ENCODE results near the gene UNK. TPM values are rescaled to one million over a fixed set of nuclear protein-coding genes. Genes with fewer than 3 reads are reported as not detected.
"Not testable (repeated sequence)": the region's sequence is repeated elsewhere in the genome, so short reads cannot be mapped to it uniquely, and the experiment has no call there.

UNK gene
- polyA plus RNA-seq, 2 donors = 18.2 to 26.3 TPM

DNA sequence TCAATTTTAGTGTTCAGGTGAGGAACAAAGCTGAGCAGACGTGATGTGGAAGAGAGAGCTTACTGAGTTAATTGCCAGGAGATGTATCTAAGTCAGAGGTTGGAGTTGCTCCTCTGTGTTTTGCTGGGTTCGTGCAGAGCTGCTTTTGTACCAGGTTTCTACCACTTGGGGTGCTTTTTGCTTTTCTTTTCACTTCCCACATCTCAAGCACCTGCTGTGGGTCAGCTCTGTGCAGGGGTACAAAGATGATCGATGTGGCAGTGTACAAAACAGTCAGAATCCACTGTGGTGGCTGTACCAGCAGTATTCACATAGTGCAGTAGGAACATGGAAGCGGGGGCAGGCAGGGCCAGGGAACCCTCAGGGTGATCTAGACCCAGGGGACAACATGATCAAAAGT is 14.8 kb downstream of the UNK start:
- no peaks in the 10 kb centered on the region for H3K27me3 ChIP-seq (ENCODE audit: control insufficient read depth in 1 of 2, insufficient read depth in 2 of 2, low read length in 2 of 2)
- H3K4me1 ChIP-seq (ENCODE audit: control insufficient read depth in 2 of 2, insufficient read depth in 2 of 2, low read length in 1 of 2) = no peaks in the 10 kb centered on the region
- no peak overlapping the region for H3K4me3 ChIP-seq (ENCODE audit: low read depth in 1 of 2, low read length in 2 of 2)
- no peak overlapping the region for H3K27ac ChIP-seq (ENCODE audit: low read depth in 2 of 2, low read length in 1 of 2)
- H3K9me3 ChIP-seq (ENCODE audit: control insufficient read depth in 2 of 2, insufficient read depth in 1 of 2, low read depth in 1 of 2, low read length in 1 of 2) = no peaks in the 10 kb centered on the region
- peaks cover 0 to 24% of the 10 kb centered on the region in 2 donors for H3K36me3 ChIP-seq (ENCODE audit: control insufficient read depth in 2 of 2, insufficient read depth in 2 of 2, low read length in 1 of 2)
- 86 to 88% methylated on average over 4 of the region's 4 CpGs for WGBS, 2 donors

DNA sequence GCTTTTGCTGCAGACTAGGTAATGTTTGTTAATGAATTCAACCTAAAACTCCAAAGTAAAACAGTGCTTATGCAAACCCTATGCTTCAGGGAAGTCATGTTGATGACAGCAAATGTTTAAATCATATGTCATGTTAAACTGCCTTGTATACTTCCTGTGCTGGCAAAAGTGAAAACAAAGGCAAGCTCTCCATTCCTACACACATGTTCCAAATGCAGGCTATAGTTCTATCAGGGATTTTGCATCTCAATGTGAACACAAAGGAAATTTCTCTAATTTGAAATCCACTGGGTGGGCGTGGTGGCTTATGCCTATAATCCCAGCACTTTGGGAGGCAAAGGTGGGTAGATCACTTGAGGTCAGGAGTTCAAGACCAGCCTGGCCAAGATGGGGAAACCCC is 19.3 kb downstream of the UNK start:
- WGBS, 2 donors = 76 to 84% methylated on average over 1 of the region's 1 CpG
- Histone ChIP-seq H3K4me1 (ENCODE audit: control insufficient read depth in 2 of 2, insufficient read depth in 2 of 2, low read length in 1 of 2) (peaks cover 2 to 11% of the 10 kb centered on the region in 2 donors), H3K9me3 (ENCODE audit: control insufficient read depth in 2 of 2, insufficient read depth in 1 of 2, low read depth in 1 of 2, low read length in 1 of 2) (no peaks in the 10 kb centered on the region)

DNA sequence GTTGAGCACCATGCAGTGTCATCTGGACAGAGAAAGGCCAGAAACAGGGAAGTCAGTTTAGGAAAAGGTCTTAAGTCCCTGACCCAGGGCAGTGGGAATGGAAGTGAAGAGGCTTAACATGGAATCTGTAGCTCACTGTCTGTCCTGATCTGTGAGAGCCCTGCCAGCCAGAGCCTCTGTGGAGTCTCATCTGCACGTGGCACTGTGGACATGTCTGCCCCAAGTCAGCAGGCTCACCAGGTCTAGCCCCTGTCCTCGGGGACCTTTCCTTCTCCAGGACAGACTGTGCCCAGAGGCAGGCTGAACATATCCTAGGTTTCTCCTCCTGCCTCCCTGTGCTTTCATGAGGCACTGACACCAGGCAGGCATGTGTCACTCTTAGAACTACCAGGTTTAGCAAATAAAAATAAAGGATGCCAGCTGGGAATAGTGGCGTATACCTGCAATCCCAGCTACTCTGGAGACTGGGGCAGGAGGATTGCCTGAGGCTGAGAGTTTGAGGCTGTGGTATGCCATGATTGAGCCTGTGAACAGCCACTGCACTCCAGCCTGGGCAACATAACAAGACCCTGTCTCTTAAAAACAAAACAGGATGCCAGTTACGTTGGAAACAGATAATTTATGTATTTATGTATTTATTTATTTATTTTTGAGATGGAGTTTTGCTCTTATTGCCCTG is 22.4 kb downstream of the UNK start:
- Histone ChIP-seq H3K4me1 (ENCODE audit: control insufficient read depth in 2 of 2, insufficient read depth in 2 of 2, low read length in 1 of 2) (peaks cover 7 to 27% of the 10 kb centered on the region in 2 donors), H3K9me3 (ENCODE audit: control insufficient read depth in 2 of 2, insufficient read depth in 1 of 2, low read depth in 1 of 2, low read length in 1 of 2) (no peaks in the 10 kb centered on the region), H3K27ac (ENCODE audit: low read depth in 2 of 2, low read length in 1 of 2) (peak overlapping the region in 1 of 2 donors; percentile 71), H3K27me3 (ENCODE audit: control insufficient read depth in 1 of 2, insufficient read depth in 2 of 2, low read length in 2 of 2) (no peaks in the 10 kb centered on the region), H3K36me3 (ENCODE audit: control insufficient read depth in 2 of 2, insufficient read depth in 2 of 2, low read length in 1 of 2) (peaks cover 6 to 9% of the 10 kb centered on the region in 2 donors), H3K4me3 (ENCODE audit: low read depth in 1 of 2, low read length in 2 of 2) (no peak overlapping the region)
- WGBS, 2 donors = 88% methylated on average over 4 of the region's 4 CpGs

More for the DNA sequence above, 19.3 kb downstream of the UNK start:
- H3K27me3 ChIP-seq (ENCODE audit: control insufficient read depth in 1 of 2, insufficient read depth in 2 of 2, low read length in 2 of 2) = no peaks in the 10 kb centered on the region
- H3K27ac ChIP-seq (ENCODE audit: low read depth in 2 of 2, low read length in 1 of 2) = no peak overlapping the region
- peaks cover 0 to 12% of the 10 kb centered on the region in 2 donors for H3K36me3 ChIP-seq (ENCODE audit: control insufficient read depth in 2 of 2, insufficient read depth in 2 of 2, low read length in 1 of 2)
- H3K4me3 ChIP-seq (ENCODE audit: low read depth in 1 of 2, low read length in 2 of 2) = no peak overlapping the region

DNA sequence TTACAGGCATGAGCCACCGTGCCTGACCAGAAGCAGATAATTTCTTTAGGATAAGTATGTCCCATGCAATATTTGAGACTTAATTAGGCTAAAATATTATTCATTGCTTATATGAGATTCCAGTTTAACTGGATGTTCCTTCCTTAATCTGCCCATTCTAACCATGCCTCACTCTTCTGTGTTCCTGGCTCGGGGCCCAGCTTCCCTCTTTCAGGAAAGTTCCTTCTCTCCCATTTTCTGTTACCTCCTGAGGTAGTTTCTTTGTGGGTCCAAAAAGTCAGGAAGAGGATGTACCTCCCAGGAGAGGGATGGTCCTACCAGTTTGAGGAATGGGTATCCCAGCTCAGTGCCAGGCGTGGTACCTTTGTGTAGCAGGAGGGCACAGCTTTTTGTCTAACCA is 23.3 kb downstream of the UNK start:
- Histone ChIP-seq H3K9me3 (ENCODE audit: control insufficient read depth in 2 of 2, insufficient read depth in 1 of 2, low read depth in 1 of 2, low read length in 1 of 2) (no peaks in the 10 kb centered on the region), H3K27ac (ENCODE audit: low read depth in 2 of 2, low read length in 1 of 2) (peak overlapping the region; percentile 88 to 97), H3K27me3 (ENCODE audit: control insufficient read depth in 1 of 2, insufficient read depth in 2 of 2, low read length in 2 of 2) (no peaks in the 10 kb centered on the region), H3K4me1 (ENCODE audit: control insufficient read depth in 2 of 2, insufficient read depth in 2 of 2, low read length in 1 of 2) (peaks cover 10 to 34% of the 10 kb centered on the region in 2 donors), H3K36me3 (ENCODE audit: control insufficient read depth in 2 of 2, insufficient read depth in 2 of 2, low read length in 1 of 2) (peaks cover 15 to 17% of the 10 kb centered on the region in 2 donors), H3K4me3 (ENCODE audit: low read depth in 1 of 2, low read length in 2 of 2) (no peak overlapping the region)
- 71 to 79% methylated on average over 3 of the region's 3 CpGs for WGBS, 2 donors

DNA sequence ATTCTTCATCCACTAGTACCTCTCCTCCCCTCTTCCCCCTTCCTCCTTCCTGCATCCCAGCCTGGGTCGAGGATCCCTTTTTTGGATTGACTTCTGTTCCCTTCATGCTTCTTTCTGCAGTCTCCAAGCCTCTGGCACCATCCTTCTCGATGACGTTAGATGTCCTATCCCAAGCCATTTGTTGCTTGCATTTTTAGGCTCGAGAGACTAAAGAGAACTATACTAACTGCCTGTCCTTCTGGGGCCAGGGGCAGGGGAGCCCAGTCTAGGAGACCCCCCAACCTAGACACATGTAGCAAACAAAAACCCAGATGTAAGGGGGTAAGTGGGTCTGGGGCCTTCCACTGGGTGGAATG is 23.9 kb downstream of the UNK start:
- Histone ChIP-seq H3K27ac (ENCODE audit: low read depth in 2 of 2, low read length in 1 of 2) (peak overlapping the region; percentile 88 to 97), H3K27me3 (ENCODE audit: control insufficient read depth in 1 of 2, insufficient read depth in 2 of 2, low read length in 2 of 2) (no peaks in the 10 kb centered on the region), H3K4me3 (ENCODE audit: low read depth in 1 of 2, low read length in 2 of 2) (no peak overlapping the region), H3K4me1 (ENCODE audit: control insufficient read depth in 2 of 2, insufficient read depth in 2 of 2, low read length in 1 of 2) (peaks cover 10 to 41% of the 10 kb centered on the region in 2 donors), H3K36me3 (ENCODE audit: control insufficient read depth in 2 of 2, insufficient read depth in 2 of 2, low read length in 1 of 2) (peaks cover 17 to 19% of the 10 kb centered on the region in 2 donors), H3K9me3 (ENCODE audit: control insufficient read depth in 2 of 2, insufficient read depth in 1 of 2, low read depth in 1 of 2, low read length in 1 of 2) (no peaks in the 10 kb centered on the region)
- 46 to 54% methylated on average over 4 of the region's 4 CpGs for WGBS, 2 donors

DNA sequence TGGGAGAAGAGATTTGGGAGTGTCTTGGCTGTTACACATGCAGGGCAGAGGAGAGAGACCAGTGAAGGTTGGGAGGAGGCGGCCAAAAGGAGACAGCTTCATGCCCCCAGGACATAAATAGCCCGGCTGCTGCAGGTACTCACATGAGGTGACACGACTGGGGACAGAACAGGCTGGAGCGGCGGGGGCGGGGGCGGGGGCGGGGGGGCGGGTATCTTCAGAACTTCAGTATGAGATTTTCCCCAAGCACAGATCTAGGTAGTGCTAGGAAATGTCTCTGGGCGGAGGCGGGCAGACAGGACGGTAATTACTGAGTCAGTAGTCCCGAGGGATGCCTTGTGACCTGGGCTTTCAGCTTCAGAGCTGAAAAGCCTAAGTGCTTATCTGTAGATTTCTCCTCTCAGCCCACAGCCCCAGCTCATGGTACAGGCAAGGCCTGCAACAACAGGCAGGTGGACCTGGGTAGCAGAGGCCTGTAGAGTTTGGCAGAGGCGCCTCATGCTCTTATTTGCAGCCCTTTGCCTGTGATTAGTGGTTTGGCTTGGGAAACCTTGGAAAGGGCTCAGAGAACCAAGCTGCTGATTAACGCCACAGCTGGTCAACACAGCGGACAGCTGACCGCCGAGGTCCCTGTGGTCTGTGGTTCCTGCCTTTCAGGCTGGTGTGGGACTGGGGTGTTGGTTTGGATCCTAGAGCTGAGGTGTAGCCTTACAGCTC is 24.5 kb downstream of the UNK start:
- H3K27ac ChIP-seq (ENCODE audit: low read depth in 2 of 2, low read length in 1 of 2) = peak overlapping the region; percentile 89 to 97
- no peak overlapping the region for H3K4me3 ChIP-seq (ENCODE audit: low read depth in 1 of 2, low read length in 2 of 2)
- H3K4me1 ChIP-seq (ENCODE audit: control insufficient read depth in 2 of 2, insufficient read depth in 2 of 2, low read length in 1 of 2) = peaks cover 10 to 45% of the 10 kb centered on the region in 2 donors
- WGBS, 2 donors = 40 to 58% methylated on average over 18 of the region's 18 CpGs
- no peaks in the 10 kb centered on the region for H3K27me3 ChIP-seq (ENCODE audit: control insufficient read depth in 1 of 2, insufficient read depth in 2 of 2, low read length in 2 of 2)
- peaks cover 19 to 20% of the 10 kb centered on the region in 2 donors for H3K36me3 ChIP-seq (ENCODE audit: control insufficient read depth in 2 of 2, insufficient read depth in 2 of 2, low read length in 1 of 2)
- H3K9me3 ChIP-seq (ENCODE audit: control insufficient read depth in 2 of 2, insufficient read depth in 1 of 2, low read depth in 1 of 2, low read length in 1 of 2) = no peaks in the 10 kb centered on the region

DNA sequence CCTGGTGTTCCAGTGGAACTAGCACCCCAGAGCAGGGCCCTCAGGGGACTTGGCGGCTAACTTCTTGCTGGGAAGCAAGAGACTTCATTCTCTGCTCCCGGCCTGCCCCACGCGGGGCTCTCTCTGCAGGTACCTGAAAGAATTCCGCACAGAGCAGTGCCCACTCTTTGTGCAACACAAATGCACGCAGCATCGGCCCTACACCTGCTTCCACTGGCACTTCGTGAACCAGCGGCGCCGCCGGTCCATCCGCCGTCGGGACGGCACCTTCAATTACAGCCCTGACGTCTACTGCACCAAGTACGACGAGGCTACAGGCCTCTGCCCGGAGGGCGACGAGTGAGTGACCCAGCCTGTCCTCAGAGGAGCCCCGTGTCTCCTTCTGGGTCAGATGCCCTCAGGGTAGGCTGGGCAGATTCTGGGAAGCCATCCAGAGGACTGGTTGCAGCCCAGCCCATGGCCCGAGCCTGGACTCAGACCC is 25.1 kb downstream of the UNK start:
- Histone ChIP-seq H3K4me1 (ENCODE audit: control insufficient read depth in 2 of 2, insufficient read depth in 2 of 2, low read length in 1 of 2) (peaks cover 10 to 45% of the 10 kb centered on the region in 2 donors), H3K27ac (ENCODE audit: low read depth in 2 of 2, low read length in 1 of 2) (peak overlapping the region; percentile 89 to 97), H3K9me3 (ENCODE audit: control insufficient read depth in 2 of 2, insufficient read depth in 1 of 2, low read depth in 1 of 2, low read length in 1 of 2) (no peaks in the 10 kb centered on the region), H3K4me3 (ENCODE audit: low read depth in 1 of 2, low read length in 2 of 2) (no peak overlapping the region), H3K27me3 (ENCODE audit: control insufficient read depth in 1 of 2, insufficient read depth in 2 of 2, low read length in 2 of 2) (no peaks in the 10 kb centered on the region), H3K36me3 (ENCODE audit: control insufficient read depth in 2 of 2, insufficient read depth in 2 of 2, low read length in 1 of 2) (peaks cover 19 to 22% of the 10 kb centered on the region in 2 donors)
- 81 to 88% methylated on average over 23 to 24 of the region's 24 CpGs for WGBS, 2 donors

DNA sequence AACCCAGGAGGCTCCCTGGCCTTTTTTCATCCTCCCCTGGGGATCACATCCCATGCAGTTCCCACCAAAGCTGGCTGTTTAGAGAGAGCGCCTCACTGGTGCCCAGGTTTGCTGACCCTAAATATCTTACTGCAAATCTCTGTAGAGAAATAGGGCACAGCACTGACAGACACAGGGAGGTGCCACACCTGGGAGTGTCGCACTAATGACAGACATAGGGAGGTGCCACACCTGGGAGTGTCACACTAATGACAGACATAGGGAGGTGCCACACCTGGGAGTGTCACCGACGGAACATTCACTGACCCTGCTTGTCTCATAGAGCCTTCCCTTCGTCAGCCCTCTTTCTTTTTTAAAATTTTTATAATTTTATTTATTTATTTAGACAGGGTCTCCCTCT is 25.6 kb downstream of the UNK start:
- H3K4me3 ChIP-seq (ENCODE audit: low read depth in 1 of 2, low read length in 2 of 2) = no peak overlapping the region
- 72 to 80% methylated on average over 5 of the region's 5 CpGs for WGBS, 2 donors

DNA sequence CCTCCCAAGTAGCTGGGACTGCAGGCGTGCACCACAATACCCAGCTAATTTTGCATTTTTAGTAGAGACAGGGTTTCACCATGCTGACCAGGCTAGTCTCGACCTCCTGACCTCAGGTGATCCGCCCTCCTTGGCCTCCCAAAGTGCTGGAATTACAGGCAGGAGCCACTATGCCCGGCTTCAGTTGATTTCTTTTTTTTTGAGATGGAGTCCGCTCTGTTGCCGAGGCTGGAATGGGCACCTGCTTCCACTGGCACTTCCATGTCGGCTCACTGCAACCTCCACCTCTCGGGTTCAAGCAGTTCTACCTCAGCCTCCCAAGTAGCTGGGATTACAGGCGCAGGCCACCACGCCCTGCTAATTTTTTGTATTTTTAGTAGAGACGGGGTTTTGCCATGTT is 26.1 kb downstream of the UNK start:
- 93 to 97% methylated on average over 11 of the region's 11 CpGs for WGBS, 2 donors
- not testable (repeated sequence) for H3K4me3 ChIP-seq (ENCODE audit: low read depth in 1 of 2, low read length in 2 of 2); H3K9me3 ChIP-seq (ENCODE audit: control insufficient read depth in 2 of 2, insufficient read depth in 1 of 2, low read depth in 1 of 2, low read length in 1 of 2); H3K27ac ChIP-seq (ENCODE audit: low read depth in 2 of 2, low read length in 1 of 2); H3K27me3 ChIP-seq (ENCODE audit: control insufficient read depth in 1 of 2, insufficient read depth in 2 of 2, low read length in 2 of 2)
- peaks cover 10 to 51% of the 10 kb centered on the region in 2 donors for H3K4me1 ChIP-seq (ENCODE audit: control insufficient read depth in 2 of 2, insufficient read depth in 2 of 2, low read length in 1 of 2)
- H3K36me3 ChIP-seq (ENCODE audit: control insufficient read depth in 2 of 2, insufficient read depth in 2 of 2, low read length in 1 of 2) = peaks cover 19 to 28% of the 10 kb centered on the region in 2 donors

More for the DNA sequence above, 25.6 kb downstream of the UNK start:
- H3K4me1 ChIP-seq (ENCODE audit: control insufficient read depth in 2 of 2, insufficient read depth in 2 of 2, low read length in 1 of 2) = peaks cover 10 to 49% of the 10 kb centered on the region in 2 donors
- peaks cover 19 to 28% of the 10 kb centered on the region in 2 donors for H3K36me3 ChIP-seq (ENCODE audit: control insufficient read depth in 2 of 2, insufficient read depth in 2 of 2, low read length in 1 of 2)
- H3K27ac ChIP-seq (ENCODE audit: low read depth in 2 of 2, low read length in 1 of 2) = peak overlapping the region; percentile 89 to 97
- no peaks in the 10 kb centered on the region for H3K27me3 ChIP-seq (ENCODE audit: control insufficient read depth in 1 of 2, insufficient read depth in 2 of 2, low read length in 2 of 2)
- no peaks in the 10 kb centered on the region for H3K9me3 ChIP-seq (ENCODE audit: control insufficient read depth in 2 of 2, insufficient read depth in 1 of 2, low read depth in 1 of 2, low read length in 1 of 2)

Data from esophagus (tissue), 2 donors.